Hematopoietic multipotent progenitor cell treated with erythropoietin and hydrocortisone succinate and interleukin-3 and kit ligand, for 17 days (in vitro differentiated cells): ENCODE results near the gene CADM4.
"Not testable (repeated sequence)": the region's sequence is repeated elsewhere in the genome, so short reads cannot be mapped to it uniquely, and the experiment has no call there.

Source experiments
- DNase-seq: peaks from one replicate; pipeline ENCODE4 v3.0.0-alpha.2; 2015; ENCODE audit warnings: low spot score

The CADM4 gene

GRCh38 chr19:43639519-43640423 is at the start of gene CADM4:
TSS of gene CADM4 (minus strand) at chr19:43639850. CDS start at chr19:43639790, 60 bp downstream.
- no peak for DNase-seq

- no peak for DNase-seq
Measured at GRCh38 chr19:43688059-43688701, 48.5 kb upstream of the CADM4 start.

GRCh38 chr19:43687660-43687997 is 48.0 kb upstream of the CADM4 start:
- DNase-seq, result no peak

- DNase-seq, result no peak
Measured at GRCh38 chr19:43684326-43684725, 44.7 kb upstream of the CADM4 start.

- DNase-seq, result no peak
Measured at GRCh38 chr19:43683905-43684304, 44.3 kb upstream of the CADM4 start.

- no peak for DNase-seq
Measured at GRCh38 chr19:43682824-43683661, 43.4 kb upstream of the CADM4 start.

GRCh38 chr19:43682269-43682668 is 42.6 kb upstream of the CADM4 start:
- DNase-seq, result not testable (repeated sequence)

GRCh38 chr19:43681821-43682220 is 42.2 kb upstream of the CADM4 start:
- no peak for DNase-seq

GRCh38 chr19:43678512-43679261 is 39.0 kb upstream of the CADM4 start:
- DNase-seq, result no peak

GRCh38 chr19:43675906-43676305 is 36.3 kb upstream of the CADM4 start:
- no peak for DNase-seq

GRCh38 chr19:43675269-43675879 is 35.7 kb upstream of the CADM4 start:
- DNase-seq, result no peak

GRCh38 chr19:43674596-43674995 is 34.9 kb upstream of the CADM4 start:
- no peak for DNase-seq

- DNase-seq, result no peak
Measured at GRCh38 chr19:43674183-43674582, 34.5 kb upstream of the CADM4 start.

- no peak for DNase-seq
Measured at GRCh38 chr19:43673637-43674036, 34.0 kb upstream of the CADM4 start.

GRCh38 chr19:43672061-43672679 is 32.5 kb upstream of the CADM4 start:
- no peak for DNase-seq

GRCh38 chr19:43668406-43669109 is 28.9 kb upstream of the CADM4 start:
- DNase-seq, result peak; percentile 95

GRCh38 chr19:43667876-43668405 is 28.3 kb upstream of the CADM4 start:
- no peak for DNase-seq

GRCh38 chr19:43667126-43667875 is 27.7 kb upstream of the CADM4 start:
- no peak for DNase-seq

- DNase-seq, result no peak
Measured at GRCh38 chr19:43664018-43664417, 24.4 kb upstream of the CADM4 start.
